Measurements from ENCODE around the gene SNX32.

Gene SNX32

GRCh38 chr11:65854852-65855837 lies 21.4 kb downstream of the SNX32 start:
- DNase-seq (ENCODE audit: extremely low read depth in 1 of 2, low read depth in 1 of 2) = no peak

- no peak for DNase-seq (ENCODE audit: extremely low read depth in 1 of 2, low read depth in 1 of 2)
These were observed 22.2 kb downstream of the SNX32 start for GRCh38 chr11:65855927-65856363.

- peak; percentile 49 to 77 for DNase-seq (ENCODE audit: extremely low read depth in 1 of 2, low read depth in 1 of 2)
These were observed 23.1 kb downstream of the SNX32 start for GRCh38 chr11:65856689-65857499.

- DNase-seq (ENCODE audit: extremely low read depth in 1 of 2, low read depth in 1 of 2) = peak in 1 of 2 donors; percentile 58
These were observed 23.7 kb downstream of the SNX32 start for GRCh38 chr11:65857500-65857852.

GRCh38 chr11:65857853-65858680 lies 24.3 kb downstream of the SNX32 start, which contains the start of gene CFL1:
TSS of gene CFL1 (minus strand) at chr11:65858180. CDS start at chr11:65858099, 81 bp downstream.
- DNase-seq (ENCODE audit: extremely low read depth in 1 of 2, low read depth in 1 of 2) = peak; percentile 88 to 95

GRCh38 chr11:65858681-65859087 lies 24.9 kb downstream of the SNX32 start:
- DNase-seq (ENCODE audit: extremely low read depth in 1 of 2, low read depth in 1 of 2) = no peak

GRCh38 chr11:65859095-65859811 lies 25.5 kb downstream of the SNX32 start:
- DNase-seq (ENCODE audit: extremely low read depth in 1 of 2, low read depth in 1 of 2) = peak; percentile 94 to 98

GRCh38 chr11:65859812-65860277 lies 26.1 kb downstream of the SNX32 start:
- DNase-seq (ENCODE audit: extremely low read depth in 1 of 2, low read depth in 1 of 2) = no peak

- peak; percentile 91 to 97 for DNase-seq (ENCODE audit: extremely low read depth in 1 of 2, low read depth in 1 of 2)
These were observed 26.8 kb downstream of the SNX32 start, which contains the start of gene MUS81 for GRCh38 chr11:65860278-65861164. TSS of gene MUS81 (plus strand) at chr11:65860433. CDS start at chr11:65860754, 321 bp downstream.

GRCh38 chr11:65861165-65861505 lies 27.4 kb downstream of the SNX32 start:
- no peak for DNase-seq (ENCODE audit: extremely low read depth in 1 of 2, low read depth in 1 of 2)

GRCh38 chr11:65861533-65862183 lies 27.9 kb downstream of the SNX32 start:
- no peak for DNase-seq (ENCODE audit: extremely low read depth in 1 of 2, low read depth in 1 of 2)

- no peak for DNase-seq (ENCODE audit: extremely low read depth in 1 of 2, low read depth in 1 of 2)
These were observed 28.5 kb downstream of the SNX32 start for GRCh38 chr11:65862191-65862735.

GRCh38 chr11:65862941-65863888 lies 29.5 kb downstream of the SNX32 start:
- DNase-seq (ENCODE audit: extremely low read depth in 1 of 2, low read depth in 1 of 2) = no peak

GRCh38 chr11:65863889-65864705 lies 30.3 kb downstream of the SNX32 start:
- no peak for DNase-seq (ENCODE audit: extremely low read depth in 1 of 2, low read depth in 1 of 2)

GRCh38 chr11:65864706-65865471 lies 31.1 kb downstream of the SNX32 start:
- no peak for DNase-seq (ENCODE audit: extremely low read depth in 1 of 2, low read depth in 1 of 2)
